Measurements from ENCODE around the gene DAD1. TPM values are rescaled to one million over a fixed set of nuclear protein-coding genes. Genes with fewer than 3 reads are reported as not detected.
"Not testable (repeated sequence)": the region's sequence is repeated elsewhere in the genome, so short reads cannot be mapped to it uniquely, and the experiment has no call there.

The DAD1 gene
- total RNA-seq (2014; rRNA removed; shearing (Covaris generic)) (88.6 and 154 TPM in 2 replicates), total RNA-seq (2022) (115 and 117 TPM in 2 replicates), Bru-seq, nascent RNA (percentile 78 among the genes with signal in this experiment), BruChase-seq, experiment 1, labeled RNA remaining after a 6-hour chase (percentile 80 among the genes with signal in this experiment), BruChase-seq, experiment 2, labeled RNA remaining after a 2-hour chase (percentile 73 among the genes with signal in this experiment)
- long read RNA-seq, transcript DAD1-201 (3 exons, 731 nt): major isoform, 98 of 102 reads
- long read RNA-seq, partial matches to known transcripts: 3 of 102 reads
- long read RNA-seq, other reads (novel, unspliced or antisense): 1 of 102 reads

DNA sequence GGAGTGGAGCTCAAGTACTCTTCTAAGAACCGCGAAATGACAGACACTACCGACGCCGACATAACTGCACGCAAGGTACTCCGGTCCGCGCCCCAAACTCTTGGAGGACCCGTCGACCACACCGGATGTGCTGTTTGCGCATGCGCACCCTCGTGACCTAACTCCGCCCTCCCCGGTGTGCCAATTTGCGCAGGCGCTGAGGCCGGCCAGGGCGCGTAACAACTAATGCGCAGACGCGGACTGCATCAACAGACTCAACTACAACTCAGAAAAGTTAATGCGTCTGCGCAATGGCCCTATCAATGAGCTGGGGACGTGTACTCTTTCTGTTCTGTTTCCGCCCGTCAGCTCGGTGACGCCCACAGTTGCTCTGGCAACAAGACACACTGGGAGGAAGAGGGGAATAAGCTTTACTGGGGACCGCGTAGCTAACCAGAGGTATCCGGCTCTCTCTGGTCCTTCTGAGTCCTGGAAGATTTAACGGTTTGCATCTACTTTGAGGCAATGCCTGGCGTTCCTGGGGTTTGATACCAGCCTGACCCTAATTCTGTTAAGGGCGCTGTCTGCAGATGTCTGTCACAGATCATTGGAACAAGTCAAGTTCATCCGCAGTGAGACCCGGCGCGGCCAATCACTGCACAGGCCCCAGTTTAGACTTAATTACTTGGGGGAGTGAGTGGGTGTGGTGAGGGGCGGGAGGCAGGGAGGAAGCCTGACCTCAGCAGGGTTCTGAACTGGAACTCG lies at the start of gene DAD1:
Gene DAD1, minus strand, starts transcription at position 129 of the 744 bp plus-strand sequence. Its CDS starts 67 bp downstream, at position 62.
- Histone ChIP-seq H3K4me1 (ENCODE audit: insufficient read depth, low read length, poor library complexity, severe bottlenecking) (peaks cover 52% of the 10 kb centered on the region), H3K9me2 (ENCODE audit: insufficient read depth, low read length) (no peaks in the 10 kb centered on the region), H3K4me3 (ENCODE audit: low read depth, low read length, poor library complexity, severe bottlenecking) (peak within 1 kb of the TSS; percentile 91), H3K27ac (ENCODE audit: low read depth, low read length, poor library complexity, severe bottlenecking) (peak within 1 kb of the TSS; percentile 77), H2AFZ (ENCODE audit: low read length) (peak within 1 kb of the TSS; percentile 93), H3K36me3 (ENCODE audit: insufficient read depth, low read length) (peaks cover 28% of the 10 kb centered on the region; the same call in 1 of the 2 replicates), H3K79me2 (ENCODE audit: insufficient read depth, low read depth, low read length) (peaks cover 40% of the 10 kb centered on the region), H3K9me3 (ENCODE audit: low read length) (no peaks in the 10 kb centered on the region), H3K4me2 (ENCODE audit: low read length) (peak within 1 kb of the TSS; percentile 94), H4K20me1 (ENCODE audit: insufficient read depth, low read length) (no peaks in the 10 kb centered on the region)
- TF ChIP-seq CTCF (conservative IDR thresholded peaks at IDR 0.05; ENCODE audit: low read length): no peak; the same call in 1 of the 2 replicates
- no peak for TF ChIP-seq EZH2phosphoT487 (IDR thresholded peaks at IDR 0.05; ENCODE audit: borderline replicate concordance, low read depth, low read length)
- ChIA-PET CTCF (ENCODE audit: unreplicated experiment) (interaction anchor here (0.6 to 1.7 kb wide), 10 partner anchors 10 to 417 kb away, joined by 3 to 8 read pairs (median 4); no protein-coding TSS in a partner anchor), POLR2A (interaction anchor here (0.5 to 4.2 kb wide), 19 partner anchors 11 to 595 kb away, joined by 3 to 47 read pairs (median 4); partner anchors contain the start of genes ABHD4, ACIN1, C14orf119 and OXA1L)
- DNase-seq (ENCODE audit: low spot score): peak; percentile 100
- BruUV-seq (replicated peaks): no TSS peak
- intact Hi-C loops (cut with micrococcal nuclease; ENCODE audit: unreplicated experiment): loop anchor here (5.0 kb wide), 1 partner anchor 263 kb away; no protein-coding TSS in a partner anchor

GRCh38 chr14:22635980-22636379 lies 47.0 kb upstream of the DAD1 start:
- H3K36me3 ChIP-seq (ENCODE audit: insufficient read depth, low read length); H2AFZ ChIP-seq (ENCODE audit: low read length); CTCF ChIA-PET (ENCODE audit: unreplicated experiment); DNase-seq (ENCODE audit: low spot score); H3K79me2 ChIP-seq (ENCODE audit: insufficient read depth, low read depth, low read length); H3K9me2 ChIP-seq (ENCODE audit: insufficient read depth, low read length); H3K4me2 ChIP-seq (ENCODE audit: low read length); H3K4me3 ChIP-seq (ENCODE audit: low read depth, low read length, poor library complexity, severe bottlenecking); H3K9me3 ChIP-seq (ENCODE audit: low read length); intact Hi-C loops (cut with micrococcal nuclease; ENCODE audit: unreplicated experiment); H4K20me1 ChIP-seq (ENCODE audit: insufficient read depth, low read length); POLR2A ChIA-PET; BruUV-seq (replicated peaks); H3K4me1 ChIP-seq (ENCODE audit: insufficient read depth, low read length, poor library complexity, severe bottlenecking); H3K27ac ChIP-seq (ENCODE audit: low read depth, low read length, poor library complexity, severe bottlenecking): not testable (repeated sequence)

DNA sequence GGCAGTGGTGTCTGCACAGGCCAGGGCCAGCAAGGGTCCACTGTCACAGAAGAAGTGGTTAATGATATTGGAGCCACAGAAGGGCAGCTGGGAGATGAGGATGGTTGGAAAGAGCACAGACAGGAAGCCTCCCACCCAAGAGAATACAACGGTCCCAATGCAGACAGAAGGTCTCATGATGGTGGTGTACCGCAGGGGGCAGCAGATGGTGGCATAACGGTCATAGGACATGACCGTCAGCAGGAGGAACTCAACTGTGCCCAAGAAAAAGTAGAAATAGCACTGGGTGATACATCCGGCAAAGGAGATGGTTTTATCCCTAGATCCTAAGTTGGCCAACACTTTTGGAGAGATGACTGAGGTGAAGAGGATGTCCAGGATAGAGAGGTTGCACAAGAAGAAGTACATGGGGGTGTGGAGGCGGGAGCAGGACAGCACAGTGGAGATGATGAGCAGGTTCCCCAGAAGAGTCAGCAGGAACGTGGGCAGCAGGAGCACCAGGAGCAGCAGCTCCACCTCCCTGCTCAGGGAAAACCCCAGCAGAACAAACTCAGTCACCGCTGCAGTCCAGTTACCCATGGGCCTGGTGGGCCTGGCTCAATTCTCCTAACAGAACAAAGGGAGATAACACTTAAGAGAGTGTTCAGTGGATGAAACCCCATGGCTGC lies 45.3 kb upstream of the DAD1 start:
- H3K4me2 ChIP-seq (ENCODE audit: low read length): no peak overlapping the region
- TF ChIP-seq EZH2phosphoT487 (IDR thresholded peaks at IDR 0.05; ENCODE audit: borderline replicate concordance, low read depth, low read length) (no peak), CTCF (conservative IDR thresholded peaks at IDR 0.05; ENCODE audit: low read length) (no peak)
- H3K36me3 ChIP-seq (ENCODE audit: insufficient read depth, low read length): no peaks in the 10 kb centered on the region
- no peak overlapping the region for H2AFZ ChIP-seq (ENCODE audit: low read length)
- BruUV-seq (replicated peaks): no TSS peak
- H3K79me2 ChIP-seq (ENCODE audit: insufficient read depth, low read depth, low read length): no peaks in the 10 kb centered on the region
- no peaks in the 10 kb centered on the region for H3K4me1 ChIP-seq (ENCODE audit: insufficient read depth, low read length, poor library complexity, severe bottlenecking)
- no peaks in the 10 kb centered on the region for H3K9me2 ChIP-seq (ENCODE audit: insufficient read depth, low read length)
- no peak for DNase-seq (ENCODE audit: low spot score)
- no peak overlapping the region for H3K4me3 ChIP-seq (ENCODE audit: low read depth, low read length, poor library complexity, severe bottlenecking)
- POLR2A ChIA-PET: no interaction called here
- H3K9me3 ChIP-seq (ENCODE audit: low read length): no peaks in the 10 kb centered on the region
- CTCF ChIA-PET (ENCODE audit: unreplicated experiment): no interaction called here
- no peak overlapping the region for H3K27ac ChIP-seq (ENCODE audit: low read depth, low read length, poor library complexity, severe bottlenecking)
- intact Hi-C loops (cut with micrococcal nuclease; ENCODE audit: unreplicated experiment): no loop called here
- H4K20me1 ChIP-seq (ENCODE audit: insufficient read depth, low read length): no peaks in the 10 kb centered on the region

All from OCI-LY7 (cell line).